GM18505 (cell line): ENCODE results near the gene SLC24A3.

Experiments
- ATAC-seq: cut with Tn5 transposase; IDR thresholded peaks from one replicate; pipeline ENCODE4 v1.9.1; 2021; ENCODE audit not compliant: unreplicated experiment
- POLR2A ChIP-seq: IDR thresholded peaks from 4 replicates; pipeline ENCODE4 v1.6.1; 2011; ENCODE audit warnings: borderline replicate concordance; ENCODE audit not compliant: insufficient read depth, insufficient read length; ENCODE audit errors: extremely low read depth

The SLC24A3 gene

DNA sequence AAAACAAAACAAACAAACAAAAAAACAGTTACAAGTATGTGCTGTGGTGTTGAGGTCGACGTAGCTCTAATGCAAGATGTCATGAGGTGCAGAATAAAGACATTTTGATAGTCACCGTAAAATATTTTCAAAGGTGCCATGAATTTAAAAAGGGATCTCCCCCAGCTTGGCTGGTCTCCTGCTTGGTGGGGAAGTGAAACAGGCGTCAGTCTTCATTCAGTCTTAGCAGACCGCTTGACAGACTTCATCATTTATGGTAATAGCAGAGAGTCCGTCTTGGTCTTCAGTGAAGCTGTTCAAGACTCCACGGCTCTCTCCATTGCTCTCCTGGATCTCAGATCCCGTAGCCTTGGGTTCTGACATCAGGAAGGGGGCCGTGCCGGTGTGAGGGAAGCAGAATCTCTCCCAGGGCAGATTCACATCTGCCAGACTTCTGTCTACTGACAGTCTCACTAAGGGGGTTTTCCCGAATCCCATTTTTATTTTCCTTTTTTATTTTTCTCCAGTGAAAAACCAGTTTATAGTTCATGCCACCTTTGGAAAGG is 1.6 kb downstream of the SLC24A3 start:
- TF ChIP-seq POLR2A = no peak
- no peak for ATAC-seq

GRCh38 chr20:19218411-19218810 is 6.0 kb downstream of the SLC24A3 start:
- no peak for ATAC-seq
- TF ChIP-seq POLR2A = no peak

- ATAC-seq = no peak
- no peak for TF ChIP-seq POLR2A
Observed at GRCh38 chr20:19222520-19223040, 10.1 kb downstream of the SLC24A3 start.

DNA sequence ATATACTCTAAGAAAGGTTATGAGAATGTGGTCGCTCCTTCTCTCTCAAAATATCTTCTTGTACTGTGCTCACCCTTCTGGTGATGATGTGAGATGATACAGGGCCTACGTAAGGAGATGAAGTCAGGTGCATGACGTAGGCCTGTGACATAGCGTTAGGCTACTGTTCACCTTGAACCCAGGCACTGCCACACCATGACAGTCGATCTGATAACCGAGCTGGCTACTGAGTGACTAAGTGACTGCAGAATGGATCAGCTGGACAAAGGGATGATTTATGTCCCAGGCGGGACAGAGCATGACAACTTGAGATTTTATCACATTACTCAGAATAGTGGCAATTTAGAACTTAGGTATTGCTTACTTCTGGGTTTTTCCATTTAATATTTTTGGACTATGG is 11.2 kb downstream of the SLC24A3 start:
- no peak for TF ChIP-seq POLR2A
- no peak for ATAC-seq

- TF ChIP-seq POLR2A = no peak
- ATAC-seq = no peak
Observed at GRCh38 chr20:19231359-19232035, 19.1 kb downstream of the SLC24A3 start.

DNA sequence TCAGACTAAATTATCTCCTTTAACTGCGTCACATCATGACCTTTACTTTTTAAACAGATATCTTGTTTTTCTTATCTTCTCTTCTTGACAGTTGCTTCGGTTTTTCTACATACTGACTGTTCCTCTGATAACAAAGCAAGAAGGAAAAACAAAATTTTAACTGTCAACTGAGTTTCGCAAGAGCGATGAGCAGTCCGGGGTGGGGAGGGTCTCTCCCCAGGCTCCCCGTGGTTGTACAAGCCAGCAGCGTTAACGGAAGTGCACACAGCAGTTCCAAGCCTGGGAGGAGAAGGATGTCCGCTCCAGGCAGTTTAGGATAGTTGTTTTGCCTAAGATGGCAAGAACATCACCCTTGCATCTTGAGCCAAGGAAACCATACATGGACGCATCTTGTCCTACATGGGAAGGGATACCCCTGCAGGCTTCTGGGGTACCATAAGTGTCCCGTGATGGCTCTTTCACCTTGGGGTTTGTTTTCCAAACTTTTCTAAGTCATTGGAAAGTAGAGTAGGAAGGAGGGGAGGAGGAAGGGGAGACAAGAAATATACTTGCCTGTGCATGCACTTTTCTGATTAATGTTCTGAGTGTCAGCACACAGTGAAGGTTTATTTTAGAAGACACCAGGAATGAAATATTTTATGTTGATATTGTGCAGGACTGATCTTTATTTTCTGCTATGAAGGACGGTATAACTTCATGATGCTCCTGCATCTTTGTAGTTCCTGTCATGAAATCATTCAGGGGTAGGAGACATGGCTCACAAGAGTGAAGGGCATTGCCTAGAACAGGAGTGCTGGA is 20.8 kb downstream of the SLC24A3 start:
- no peak for ATAC-seq
- no peak for TF ChIP-seq POLR2A

DNA sequence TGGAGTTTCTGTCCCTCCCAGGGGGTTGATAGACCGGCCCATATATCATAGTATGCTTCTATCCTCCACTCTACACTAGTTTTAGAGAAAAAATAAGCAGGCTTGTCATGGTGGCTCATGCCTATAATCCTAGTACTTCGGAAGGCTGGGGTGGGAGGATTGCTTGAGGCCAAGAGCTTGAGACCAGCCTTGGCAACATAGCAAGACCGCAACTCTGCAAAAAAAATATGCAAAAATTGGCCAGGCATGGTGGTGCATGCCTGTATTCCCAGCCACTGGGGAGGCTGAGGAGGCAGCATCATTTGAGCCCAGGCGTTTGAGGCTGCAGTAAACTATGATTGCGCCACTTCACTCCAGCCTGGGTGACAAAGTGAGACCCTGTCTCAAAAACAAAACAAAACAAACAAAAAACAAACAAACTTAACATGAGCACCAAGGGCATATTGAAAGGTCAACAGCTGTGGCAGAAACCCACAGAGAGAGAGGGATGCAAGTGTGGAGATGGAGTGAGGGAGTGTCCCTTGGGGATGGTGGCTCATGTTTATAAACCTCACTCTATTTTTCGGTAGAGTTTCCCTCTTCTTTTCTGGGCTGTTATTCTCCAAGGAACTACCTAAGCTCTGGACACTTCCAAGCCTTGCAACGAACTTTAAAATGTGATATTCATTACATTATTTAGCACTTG is 24.1 kb downstream of the SLC24A3 start:
- TF ChIP-seq POLR2A = no peak
- ATAC-seq = no peak

- no peak for TF ChIP-seq POLR2A
- ATAC-seq = no peak
Observed at GRCh38 chr20:19241440-19241839, 29.0 kb downstream of the SLC24A3 start.

DNA sequence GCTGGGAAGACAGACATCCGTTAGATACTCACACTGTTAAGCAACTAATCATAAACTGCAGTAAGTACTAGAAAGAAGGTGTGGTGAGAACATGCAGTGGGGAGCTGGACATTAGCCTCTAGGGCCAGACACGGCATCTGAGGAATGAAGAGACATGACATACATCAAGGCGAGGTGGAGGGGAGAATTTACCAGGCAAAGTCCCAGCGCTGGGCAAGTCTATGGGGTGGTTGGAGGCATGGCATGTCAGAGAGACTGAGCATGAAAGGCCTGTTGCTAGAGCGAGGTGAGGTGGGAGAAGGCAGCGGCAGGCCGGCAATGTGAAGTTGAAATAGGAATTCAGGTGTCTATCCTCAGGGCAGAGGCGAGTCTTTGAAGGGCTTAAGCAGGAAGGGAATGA is 31.8 kb downstream of the SLC24A3 start:
- no peak for TF ChIP-seq POLR2A
- ATAC-seq = no peak

- ATAC-seq = no peak
- no peak for TF ChIP-seq POLR2A
Observed at GRCh38 chr20:19249106-19249879, 36.9 kb downstream of the SLC24A3 start.

GRCh38 chr20:19250346-19250745 is 37.9 kb downstream of the SLC24A3 start:
- ATAC-seq = no peak
- TF ChIP-seq POLR2A = no peak

DNA sequence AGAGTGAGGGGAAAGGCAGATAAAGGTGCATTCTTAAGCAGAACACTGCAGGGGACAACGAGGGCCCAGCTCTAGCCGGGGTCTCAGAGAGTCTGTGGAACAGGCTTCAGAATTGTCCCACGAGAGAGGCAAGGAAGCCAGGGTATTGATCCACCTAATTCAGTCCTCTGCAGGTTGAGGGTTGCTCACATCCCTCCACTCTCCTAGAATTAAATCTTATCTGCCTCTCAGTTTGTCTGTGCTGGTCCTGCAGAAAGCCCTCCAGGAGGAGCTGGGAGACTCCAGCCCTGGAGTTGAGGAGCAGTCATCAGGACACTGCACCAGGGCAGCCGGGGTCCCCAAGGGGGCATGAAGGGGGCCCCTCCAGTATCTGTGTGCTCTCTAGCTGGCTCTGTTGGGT is 39.1 kb downstream of the SLC24A3 start:
- no peak for ATAC-seq
- no peak for TF ChIP-seq POLR2A

GRCh38 chr20:19251958-19252357 is 39.5 kb downstream of the SLC24A3 start:
- ATAC-seq = no peak
- no peak for TF ChIP-seq POLR2A

DNA sequence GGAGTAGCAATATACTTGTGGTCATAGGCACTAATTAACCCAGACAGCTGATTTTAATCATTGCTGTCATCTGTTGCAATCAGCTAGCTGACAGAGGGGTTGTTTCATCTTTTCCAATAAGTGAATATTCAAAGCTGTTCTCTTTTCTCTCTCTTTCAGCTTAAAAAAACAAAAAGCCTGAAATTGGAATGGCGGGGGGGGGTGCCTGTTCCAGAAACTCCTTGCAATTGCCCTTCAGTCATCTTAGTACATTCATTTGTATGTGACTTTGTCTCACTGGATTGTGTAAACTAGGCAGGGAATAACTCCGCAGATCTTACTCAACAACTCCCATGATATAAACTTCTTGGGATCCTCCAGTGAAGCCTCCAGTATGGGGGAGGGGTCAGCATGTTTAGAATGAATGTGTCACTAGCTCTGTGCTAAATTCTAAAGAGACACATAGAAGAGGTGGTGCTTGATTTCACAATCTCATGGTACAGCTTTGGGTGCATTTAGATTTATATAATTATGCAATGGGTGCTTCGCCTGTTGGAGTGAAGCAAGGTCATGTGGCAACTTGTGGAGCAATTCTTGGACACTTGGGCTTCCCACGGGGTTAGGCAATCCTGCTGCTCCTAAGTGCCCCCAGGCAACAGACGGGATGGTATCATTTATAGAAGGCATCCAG is 40.1 kb downstream of the SLC24A3 start:
- ATAC-seq = no peak
- TF ChIP-seq POLR2A = no peak
